ENCODE results near the gene GAS1.

DNA sequence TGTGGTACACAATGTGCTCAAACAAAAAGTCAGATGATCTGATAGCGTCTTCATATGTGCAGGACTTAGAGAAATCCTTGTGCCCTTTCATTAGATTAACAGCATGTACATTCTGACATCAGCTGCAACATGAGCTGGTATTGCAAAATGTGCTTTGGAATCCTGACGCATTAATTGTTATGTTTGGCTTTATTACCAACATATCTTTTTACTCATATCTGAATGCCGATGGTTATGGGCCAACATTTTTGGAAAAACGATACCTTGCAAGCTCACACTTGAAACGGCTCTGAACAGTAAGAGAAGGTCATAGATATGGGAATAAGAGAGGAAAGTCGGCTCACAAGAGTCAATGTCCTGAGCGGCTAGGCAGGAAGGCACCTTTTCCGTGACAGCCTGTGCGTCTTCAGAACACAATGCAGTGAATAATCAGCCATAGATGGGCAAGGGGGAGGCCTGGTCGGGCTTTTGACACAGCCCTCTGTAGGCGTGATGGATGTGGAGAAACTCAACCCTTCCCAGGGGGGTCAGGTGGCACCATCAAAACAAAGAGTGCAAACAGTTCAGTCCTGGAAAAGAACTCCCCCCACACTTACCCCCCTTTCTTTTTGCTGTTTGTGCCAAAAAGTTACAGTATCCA lies 36.4 kb upstream of the GAS1 start:
- TF ChIP-seq, protein P1, sequence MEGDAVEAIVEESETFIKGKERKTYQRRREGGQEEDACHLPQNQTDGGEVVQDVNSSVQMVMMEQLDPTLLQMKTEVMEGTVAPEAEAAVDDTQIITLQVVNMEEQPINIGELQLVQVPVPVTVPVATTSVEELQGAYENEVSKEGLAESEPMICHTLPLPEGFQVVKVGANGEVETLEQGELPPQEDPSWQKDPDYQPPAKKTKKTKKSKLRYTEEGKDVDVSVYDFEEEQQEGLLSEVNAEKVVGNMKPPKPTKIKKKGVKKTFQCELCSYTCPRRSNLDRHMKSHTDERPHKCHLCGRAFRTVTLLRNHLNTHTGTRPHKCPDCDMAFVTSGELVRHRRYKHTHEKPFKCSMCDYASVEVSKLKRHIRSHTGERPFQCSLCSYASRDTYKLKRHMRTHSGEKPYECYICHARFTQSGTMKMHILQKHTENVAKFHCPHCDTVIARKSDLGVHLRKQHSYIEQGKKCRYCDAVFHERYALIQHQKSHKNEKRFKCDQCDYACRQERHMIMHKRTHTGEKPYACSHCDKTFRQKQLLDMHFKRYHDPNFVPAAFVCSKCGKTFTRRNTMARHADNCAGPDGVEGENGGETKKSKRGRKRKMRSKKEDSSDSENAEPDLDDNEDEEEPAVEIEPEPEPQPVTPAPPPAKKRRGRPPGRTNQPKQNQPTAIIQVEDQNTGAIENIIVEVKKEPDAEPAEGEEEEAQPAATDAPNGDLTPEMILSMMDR (IDR thresholded peaks at IDR 0.05): no peak
- no peak for TF ChIP-seq EZH2 (IDR thresholded peaks at IDR 0.05; ENCODE audit: borderline replicate concordance, insufficient read depth, low read depth, low read length, poor library complexity, severe bottlenecking)

All from B cell (primary cell).